ENCODE data around the gene RDX. TPM values are rescaled to one million over a fixed set of nuclear protein-coding genes. Genes with fewer than 3 reads are reported as not detected.

The RDX gene
- total RNA-seq, 1 experiment from 2014 or later, result 77.4 TPM

- TF ChIP-seq USF2 (CRISPR knock-in tag; IDR thresholded peaks at IDR 0.05), result no peak
These were observed 39.6 kb upstream of the RDX start (continued) for GRCh38 chr11:110336054-110336453.

- CTCF ChIA-PET, result no interaction called here
- H3K27ac Mint-ChIP-seq, result no peak overlapping the region
- no peak overlapping the region for H3K4me3 Mint-ChIP-seq
- H3K36me3 Mint-ChIP-seq, result peaks cover 19% of the 10 kb centered on the region
- peaks cover 21% of the 10 kb centered on the region for H3K9me3 Mint-ChIP-seq
- POLR2A ChIA-PET, result no interaction called here
- no peak for TF ChIP-seq PREB (CRISPR knock-in tag; IDR thresholded peaks at IDR 0.05; ENCODE audit: borderline replicate concordance)
- DNase-seq (ENCODE audit: low spot score), result no peak
- peaks cover 21% of the 10 kb centered on the region for H3K4me1 Mint-ChIP-seq
- ATAC-seq, result no peak
- no peaks in the 10 kb centered on the region; the same call in 1 of the 2 replicates for H3K27me3 Mint-ChIP-seq (ENCODE audit: low read depth)
These were observed 38.9 kb upstream of the RDX start for GRCh38 chr11:110335358-110335757.

- DNase-seq (ENCODE audit: low spot score), result no peak
These were observed 35.2 kb upstream of the RDX start for GRCh38 chr11:110331626-110332025.

More at GRCh38 chr11:110331626-110332025, 35.2 kb upstream of the RDX start:
- Mint-ChIP-seq H3K36me3 (peaks cover 27% of the 10 kb centered on the region), H3K9me3 (peaks cover 41% of the 10 kb centered on the region), H3K4me3 (no peak overlapping the region), H3K27me3 (ENCODE audit: low read depth) (0 out of 2 replicates have a peak, but pooled peaks cover 2% of the 10 kb centered on the region), H3K4me1 (peaks cover 11% of the 10 kb centered on the region), H3K27ac (no peak overlapping the region)
- ChIA-PET CTCF (no interaction called here), POLR2A (no interaction called here)
- ATAC-seq, result no peak
- TF ChIP-seq CREB1 (CRISPR knock-in tag; IDR thresholded peaks at IDR 0.05), result no peak
- no peak for TF ChIP-seq E2F1 (CRISPR knock-in tag; IDR thresholded peaks at IDR 0.05)
- TF ChIP-seq GRHL2 (CRISPR knock-in tag; IDR thresholded peaks at IDR 0.05; ENCODE audit: insufficient replicate concordance, severe bottlenecking), result no peak
- TF ChIP-seq ZNF263 (CRISPR knock-in tag; IDR thresholded peaks at IDR 0.05; ENCODE audit: low read depth), result no peak
- no peak for TF ChIP-seq ATF6 (CRISPR knock-in tag; IDR thresholded peaks at IDR 0.05)
- no peak for TF ChIP-seq SP1 (CRISPR knock-in tag; conservative IDR thresholded peaks at IDR 0.05)
- no peak for TF ChIP-seq ZNF232 (CRISPR knock-in tag; IDR thresholded peaks at IDR 0.05)
- no peak for TF ChIP-seq AFF4 (CRISPR knock-in tag; IDR thresholded peaks at IDR 0.05; ENCODE audit: borderline replicate concordance)
- no peak for TF ChIP-seq MXD4 (CRISPR knock-in tag; IDR thresholded peaks at IDR 0.05; ENCODE audit: borderline replicate concordance)
- TF ChIP-seq NFE2L1 (CRISPR knock-in tag; IDR thresholded peaks at IDR 0.05), result no peak
- TF ChIP-seq CBFB (CRISPR knock-in tag; IDR thresholded peaks at IDR 0.05; ENCODE audit: low read depth), result no peak
- TF ChIP-seq GTF2I (CRISPR knock-in tag; conservative IDR thresholded peaks at IDR 0.05), result no peak
- no peak for TF ChIP-seq ZNF425 (CRISPR knock-in tag; conservative IDR thresholded peaks at IDR 0.05)
- TF ChIP-seq FOXK1 (CRISPR knock-in tag; IDR thresholded peaks at IDR 0.05), result no peak
- no peak for TF ChIP-seq ZNF396 (CRISPR knock-in tag; IDR thresholded peaks at IDR 0.05; ENCODE audit: borderline replicate concordance)
- TF ChIP-seq ETV6 (CRISPR knock-in tag; IDR thresholded peaks at IDR 0.05), result no peak
- TF ChIP-seq ZNF219 (CRISPR knock-in tag; IDR thresholded peaks at IDR 0.05; ENCODE audit: borderline replicate concordance), result no peak
- TF ChIP-seq ESRRA (CRISPR knock-in tag; IDR thresholded peaks at IDR 0.05; ENCODE audit: borderline replicate concordance), result no peak
- no peak for TF ChIP-seq JUN (CRISPR knock-in tag; IDR thresholded peaks at IDR 0.05)
